Adrenal gland (tissue), 5 donors: Measurements from ENCODE around the gene ABHD13.
A peak's percentile ranks its signal among the peaks of the same experiment; 100 is the strongest.

Experiments
- POLR2A ChIP-seq, 2 donors: fragments of 450-650 bp; IDR thresholded peaks; one replicate each; pipeline ENCODE4 v1.6.1; 2017; ENCODE audit warnings: antibody characterized with exemption in 2 of 2, mild to moderate bottlenecking in 2 of 2, moderate library complexity in 1 of 2
- TF ChIP-seq, protein P1 (sequence below), 6 experiments: fragments of 450-650 bp in 4 of 6; fragments of 200-600 bp in 2 of 6; sonication (generic) in 1 of 6; IDR thresholded peaks; 1 replicate in 5 of 6; 2 replicates in 1 of 6; pipeline versions ENCODE4 v1.5.1 to v1.8.0; 2016 to 2021; ENCODE audit warnings: antibody characterized with exemption in 6 of 6, mild to moderate bottlenecking in 2 of 6, moderate library complexity in 1 of 6
- donor health status: DM: no; HTN: no; CAD: no.

DNA sequence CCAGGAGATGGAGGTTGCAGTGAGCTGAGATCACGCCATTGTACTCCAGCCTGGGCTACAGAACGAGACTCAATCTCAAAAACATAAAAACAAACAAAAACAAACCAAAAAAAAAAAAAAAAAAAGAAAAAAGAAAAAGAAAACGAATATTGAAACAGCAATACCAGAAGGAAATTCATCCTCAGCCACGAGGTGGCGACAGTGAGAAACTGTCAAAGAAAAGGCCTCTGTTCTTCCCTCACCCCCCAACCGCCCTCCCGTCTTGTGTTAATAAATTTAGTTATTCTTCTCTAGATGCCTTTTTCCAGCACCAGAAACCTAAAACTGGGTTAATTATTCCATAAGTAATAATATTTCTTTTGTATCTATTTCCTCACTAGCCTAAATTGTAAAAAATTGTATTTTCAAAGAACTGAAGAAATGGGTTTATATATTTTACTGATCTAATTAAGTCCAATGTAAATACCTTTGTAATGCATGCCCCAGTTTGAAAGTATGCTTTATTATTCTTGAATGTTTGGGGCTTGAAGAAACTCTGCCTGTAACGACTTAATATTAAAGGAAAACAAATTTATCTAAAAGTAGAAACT is 41.4 kb upstream of the ABHD13 start:
- TF ChIP-seq, protein P1, sequence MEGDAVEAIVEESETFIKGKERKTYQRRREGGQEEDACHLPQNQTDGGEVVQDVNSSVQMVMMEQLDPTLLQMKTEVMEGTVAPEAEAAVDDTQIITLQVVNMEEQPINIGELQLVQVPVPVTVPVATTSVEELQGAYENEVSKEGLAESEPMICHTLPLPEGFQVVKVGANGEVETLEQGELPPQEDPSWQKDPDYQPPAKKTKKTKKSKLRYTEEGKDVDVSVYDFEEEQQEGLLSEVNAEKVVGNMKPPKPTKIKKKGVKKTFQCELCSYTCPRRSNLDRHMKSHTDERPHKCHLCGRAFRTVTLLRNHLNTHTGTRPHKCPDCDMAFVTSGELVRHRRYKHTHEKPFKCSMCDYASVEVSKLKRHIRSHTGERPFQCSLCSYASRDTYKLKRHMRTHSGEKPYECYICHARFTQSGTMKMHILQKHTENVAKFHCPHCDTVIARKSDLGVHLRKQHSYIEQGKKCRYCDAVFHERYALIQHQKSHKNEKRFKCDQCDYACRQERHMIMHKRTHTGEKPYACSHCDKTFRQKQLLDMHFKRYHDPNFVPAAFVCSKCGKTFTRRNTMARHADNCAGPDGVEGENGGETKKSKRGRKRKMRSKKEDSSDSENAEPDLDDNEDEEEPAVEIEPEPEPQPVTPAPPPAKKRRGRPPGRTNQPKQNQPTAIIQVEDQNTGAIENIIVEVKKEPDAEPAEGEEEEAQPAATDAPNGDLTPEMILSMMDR (IDR thresholded peaks at IDR 0.05), result peak in 4 of 6 experiments; percentile 28 to 47 (median 37)
- no peak for TF ChIP-seq POLR2A (IDR thresholded peaks at IDR 0.05)
